NCI-H748 (cell line): ENCODE measurements around the gene RNF40.

ENCODE experiments used
- DNase-seq: peaks from one replicate; lab custom pipeline; 2025; ENCODE audit not compliant: unreplicated experiment; lab: John Stamatoyannopoulos, UW

The RNF40 gene

DNA sequence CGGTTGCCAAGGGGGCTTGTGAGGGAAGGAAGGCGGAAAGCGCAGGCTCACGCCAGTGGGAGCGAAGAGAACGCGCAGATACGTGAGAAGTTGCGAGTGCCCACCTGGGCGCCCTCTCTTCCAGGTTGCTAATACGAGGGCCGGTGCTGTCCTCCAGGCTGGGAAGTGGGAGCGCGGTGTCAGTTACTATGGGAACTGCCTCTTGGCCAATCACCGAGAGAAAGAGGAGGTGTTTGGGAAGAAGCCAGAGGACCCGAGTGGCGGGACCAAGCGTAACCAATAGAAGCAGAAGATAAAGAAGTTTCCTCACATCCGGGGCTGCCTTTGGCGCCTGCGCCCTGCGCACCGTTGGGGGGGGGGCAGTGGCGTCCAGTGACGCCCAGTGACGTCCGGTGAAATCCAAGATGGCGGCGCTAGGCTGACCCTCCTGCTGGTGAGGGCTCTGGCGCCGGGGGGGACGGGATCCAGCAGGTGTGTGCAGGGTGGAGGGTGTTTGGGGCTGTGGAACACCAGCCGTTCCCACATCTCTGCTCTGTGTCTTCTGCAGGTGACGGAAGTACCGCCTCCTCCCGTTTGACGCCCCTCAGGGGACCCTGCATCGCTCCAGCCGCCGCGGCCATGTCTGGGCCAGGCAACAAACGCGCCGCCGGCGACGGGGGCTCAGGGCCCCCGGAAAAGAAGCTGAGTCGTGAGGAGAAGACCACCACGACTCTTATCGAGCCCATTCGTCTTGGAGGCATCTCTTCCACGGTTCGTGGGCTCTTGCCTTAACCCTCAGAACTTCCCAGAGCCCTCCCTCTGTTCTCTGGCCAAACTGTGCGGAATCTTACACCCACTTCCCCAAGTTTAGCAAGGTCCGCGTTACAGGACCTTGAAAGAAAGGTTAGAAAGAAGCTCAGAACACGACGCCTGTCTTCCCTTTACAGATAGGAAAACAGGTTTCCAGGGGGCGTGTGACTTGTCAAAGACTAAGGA is at the start of gene RNF40, which contains the start of gene CFAP119:
Gene RNF40 (plus strand): TSS at position 395 of the 975 bp plus-strand sequence. CDS start 224 bp downstream, at position 619.
Gene CFAP119 (minus strand): TSS at position 135 of the 975 bp plus-strand sequence. CDS start 314 bp downstream, outside the sequence.
- peak; percentile 97 for DNase-seq

DNA sequence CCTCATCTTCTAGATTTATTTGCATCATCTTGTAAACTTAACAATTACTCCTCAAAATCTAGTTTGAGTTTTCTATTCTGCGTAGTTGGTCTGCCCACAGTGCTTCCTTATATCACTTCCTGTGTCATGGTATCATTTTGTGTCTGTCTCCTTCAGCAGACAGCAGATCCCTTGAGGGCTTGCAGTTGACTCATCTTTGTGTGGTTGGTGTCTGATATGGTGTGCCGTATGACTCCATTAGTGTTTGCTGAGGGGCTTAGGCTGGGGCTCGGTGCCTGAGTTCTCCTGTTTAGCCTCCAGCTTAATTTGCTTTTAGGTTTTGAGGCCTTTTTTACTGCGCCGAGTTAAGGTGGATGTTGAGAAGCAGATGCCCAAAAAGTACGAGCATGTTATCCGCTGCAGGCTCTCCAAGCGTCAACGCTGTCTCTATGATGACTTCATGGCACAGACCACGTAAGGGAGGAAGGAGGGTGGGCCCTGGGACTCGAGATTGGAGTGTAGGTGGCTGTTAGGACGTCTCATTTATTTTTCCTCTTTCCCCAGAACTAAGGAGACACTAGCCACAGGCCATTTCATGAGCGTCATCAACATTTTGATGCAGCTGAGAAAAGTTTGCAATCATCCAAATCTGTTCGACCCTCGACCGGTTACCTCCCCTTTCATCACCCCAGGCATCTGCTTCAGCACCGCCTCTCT is 46.2 kb upstream of the RNF40 start:
- DNase-seq, result no peak

DNA sequence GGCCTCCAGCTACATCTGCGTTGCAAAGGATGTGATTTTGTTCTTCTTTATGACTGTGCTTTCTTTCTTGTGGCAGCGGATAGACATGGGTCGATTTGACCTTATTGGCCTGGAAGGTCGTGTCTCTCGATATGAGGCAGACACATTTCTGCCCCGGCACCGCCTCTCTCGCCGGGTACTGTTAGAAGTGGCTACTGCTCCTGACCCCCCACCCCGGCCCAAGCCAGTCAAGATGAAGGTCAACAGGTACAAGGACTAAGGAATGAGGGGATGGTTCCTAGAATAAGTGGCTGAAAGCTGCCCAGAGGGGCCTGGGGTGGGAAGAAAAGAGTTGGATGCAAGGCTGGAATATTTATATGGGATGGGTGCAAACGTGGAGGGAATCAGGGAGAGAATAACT is 42.0 kb upstream of the RNF40 start:
- no peak for DNase-seq

DNA sequence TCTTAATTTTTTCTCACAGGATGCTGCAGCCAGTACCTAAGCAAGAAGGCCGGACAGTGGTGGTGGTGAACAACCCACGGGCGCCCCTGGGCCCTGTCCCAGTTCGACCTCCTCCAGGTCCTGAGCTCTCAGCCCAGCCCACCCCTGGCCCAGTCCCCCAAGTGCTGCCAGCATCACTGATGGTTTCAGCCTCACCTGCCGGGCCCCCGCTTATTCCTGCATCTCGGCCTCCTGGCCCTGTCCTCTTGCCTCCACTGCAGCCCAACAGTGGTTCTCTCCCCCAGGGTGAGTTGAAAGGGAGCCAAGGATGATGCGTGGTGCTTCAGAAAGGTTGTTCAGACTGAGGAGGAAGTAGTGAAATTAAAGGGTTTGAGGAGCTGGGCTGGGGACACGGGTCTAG is 41.4 kb upstream of the RNF40 start:
- DNase-seq, result no peak

DNA sequence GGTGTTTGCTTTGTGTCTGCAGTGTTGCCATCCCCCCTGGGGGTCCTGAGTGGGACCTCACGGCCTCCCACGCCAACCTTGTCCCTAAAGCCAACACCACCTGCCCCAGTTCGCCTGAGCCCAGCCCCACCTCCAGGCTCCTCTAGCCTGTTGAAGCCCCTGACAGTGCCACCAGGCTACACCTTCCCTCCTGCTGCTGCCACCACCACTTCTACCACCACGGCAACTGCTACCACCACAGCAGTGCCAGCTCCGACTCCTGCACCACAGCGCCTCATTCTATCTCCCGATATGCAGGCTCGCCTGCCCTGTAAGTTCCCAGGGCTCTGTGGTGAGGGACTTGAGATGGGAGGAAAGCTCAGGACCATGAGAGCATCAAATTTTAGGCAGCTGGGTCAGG is 41.0 kb upstream of the RNF40 start:
- no peak for DNase-seq

DNA sequence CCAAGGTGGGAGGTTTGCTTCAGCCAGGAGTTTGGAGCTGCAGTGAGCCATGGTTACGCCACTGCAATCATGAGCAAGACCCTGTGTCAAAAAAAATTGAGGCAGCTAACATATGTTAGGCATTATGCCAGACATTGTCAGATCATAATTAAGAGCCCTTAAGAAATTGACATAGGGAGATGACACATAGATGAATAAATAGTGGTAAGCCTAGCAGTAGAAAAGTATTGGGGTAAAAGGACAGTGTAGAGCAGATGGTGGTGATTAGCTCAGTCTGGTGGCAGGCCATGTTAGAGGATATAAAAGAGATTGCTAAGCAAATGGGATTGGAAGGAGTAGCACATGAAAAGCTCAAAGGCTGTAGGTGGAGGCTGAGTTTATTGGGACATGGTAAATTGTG is 40.5 kb upstream of the RNF40 start:
- DNase-seq, result no peak

DNA sequence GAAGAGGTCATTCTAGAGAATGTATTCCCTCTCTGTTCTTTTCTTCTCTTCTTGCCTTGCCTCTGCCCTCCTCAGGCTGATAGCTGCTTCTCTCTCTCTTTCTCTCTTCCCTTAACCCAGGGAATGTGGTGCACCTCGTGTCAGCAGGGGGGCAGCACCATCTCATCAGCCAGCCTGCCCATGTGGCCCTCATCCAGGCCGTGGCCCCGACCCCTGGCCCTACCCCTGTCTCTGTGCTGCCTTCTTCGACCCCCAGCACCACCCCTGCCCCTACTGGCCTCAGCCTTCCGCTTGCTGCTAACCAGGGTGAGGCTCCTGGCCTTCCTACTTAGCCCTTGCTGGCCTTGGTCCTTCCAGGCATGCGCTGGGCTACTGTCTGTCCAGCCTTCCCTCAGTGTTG is 39.7 kb upstream of the RNF40 start:
- DNase-seq, result no peak

DNA sequence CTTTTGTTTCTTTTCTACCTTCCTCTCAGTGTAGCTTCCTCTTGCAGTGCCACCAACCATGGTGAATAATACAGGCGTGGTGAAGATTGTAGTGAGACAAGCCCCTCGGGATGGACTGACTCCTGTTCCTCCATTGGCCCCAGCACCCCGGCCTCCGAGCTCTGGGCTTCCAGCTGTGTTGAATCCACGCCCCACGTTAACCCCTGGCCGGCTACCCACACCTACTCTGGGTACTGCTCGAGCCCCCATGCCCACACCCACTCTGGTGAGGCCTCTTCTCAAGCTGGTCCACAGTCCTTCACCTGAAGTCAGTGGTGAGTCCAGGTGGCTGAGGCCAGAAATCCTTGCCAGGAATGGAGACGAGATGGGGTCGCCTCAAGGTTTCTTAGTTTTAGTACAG is 39.2 kb upstream of the RNF40 start:
- DNase-seq, result no peak

DNA sequence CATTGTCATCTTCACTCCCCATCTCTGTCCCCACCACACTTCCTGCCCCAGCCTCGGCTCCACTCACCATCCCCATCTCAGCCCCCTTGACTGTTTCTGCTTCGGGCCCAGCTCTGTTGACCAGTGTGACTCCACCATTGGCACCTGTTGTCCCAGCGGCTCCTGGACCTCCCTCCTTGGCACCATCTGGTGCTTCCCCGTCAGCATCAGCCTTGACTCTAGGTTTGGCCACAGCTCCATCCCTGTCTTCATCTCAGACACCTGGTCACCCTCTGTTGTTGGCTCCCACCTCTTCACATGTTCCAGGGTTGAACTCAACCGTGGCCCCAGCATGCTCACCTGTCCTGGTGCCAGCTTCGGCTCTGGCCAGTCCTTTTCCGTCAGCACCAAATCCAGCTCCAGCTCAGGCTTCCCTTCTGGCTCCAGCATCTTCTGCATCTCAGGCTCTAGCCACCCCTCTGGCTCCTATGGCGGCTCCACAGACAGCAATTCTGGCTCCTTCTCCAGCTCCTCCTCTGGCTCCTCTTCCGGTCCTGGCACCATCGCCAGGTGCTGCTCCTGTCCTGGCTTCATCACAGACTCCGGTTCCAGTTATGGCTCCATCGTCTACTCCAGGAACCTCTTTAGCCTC is 38.3 kb upstream of the RNF40 start:
- no peak for DNase-seq

DNA sequence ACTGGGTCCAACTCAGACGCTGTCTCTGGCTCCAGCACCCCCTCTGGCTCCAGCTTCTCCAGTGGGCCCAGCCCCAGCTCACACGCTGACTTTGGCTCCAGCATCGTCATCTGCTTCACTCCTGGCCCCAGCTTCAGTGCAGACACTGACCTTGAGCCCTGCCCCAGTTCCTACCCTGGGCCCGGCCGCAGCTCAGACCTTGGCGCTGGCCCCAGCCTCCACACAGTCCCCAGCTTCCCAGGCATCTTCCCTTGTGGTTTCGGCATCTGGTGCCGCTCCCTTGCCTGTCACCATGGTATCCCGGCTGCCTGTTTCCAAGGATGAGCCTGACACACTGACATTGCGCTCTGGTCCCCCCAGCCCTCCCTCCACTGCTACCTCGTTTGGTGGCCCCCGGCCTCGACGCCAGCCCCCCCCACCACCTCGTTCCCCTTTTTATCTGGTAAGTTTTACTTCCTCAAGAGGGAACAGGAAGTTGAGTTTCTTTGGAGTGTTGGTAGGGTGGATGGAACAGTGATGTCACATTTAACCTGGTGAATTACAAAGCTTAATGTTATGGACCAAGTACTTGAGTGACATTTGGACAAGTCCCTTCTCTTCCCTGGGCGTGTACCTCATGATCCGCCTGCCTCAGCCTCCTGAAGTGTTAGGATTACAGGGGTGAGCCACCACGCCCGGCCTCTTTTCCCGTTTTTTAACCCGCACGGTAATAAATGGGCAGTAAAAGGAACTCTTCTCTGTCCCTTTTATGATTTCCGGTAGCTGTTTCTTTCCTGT is 37.3 kb upstream of the RNF40 start:
- no peak for DNase-seq

DNA sequence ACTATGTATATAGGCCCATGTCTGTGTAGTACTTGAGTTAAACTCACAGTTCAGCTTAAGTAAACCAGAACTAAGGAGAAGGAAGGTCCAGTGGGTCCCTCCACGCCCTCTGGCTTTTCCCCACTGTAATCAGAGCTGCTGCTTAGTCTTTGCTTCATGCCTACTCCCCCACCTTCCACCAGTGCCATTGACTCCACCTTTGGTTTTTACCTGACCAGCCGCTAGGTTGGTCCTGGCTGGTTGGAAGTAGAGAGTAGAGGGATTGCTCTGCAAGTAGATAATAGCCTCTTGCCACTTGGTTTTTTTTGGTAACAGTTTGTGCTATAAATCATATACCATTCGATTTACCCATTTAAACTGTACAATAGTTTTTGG is 36.7 kb upstream of the RNF40 start:
- DNase-seq, result no peak

DNA sequence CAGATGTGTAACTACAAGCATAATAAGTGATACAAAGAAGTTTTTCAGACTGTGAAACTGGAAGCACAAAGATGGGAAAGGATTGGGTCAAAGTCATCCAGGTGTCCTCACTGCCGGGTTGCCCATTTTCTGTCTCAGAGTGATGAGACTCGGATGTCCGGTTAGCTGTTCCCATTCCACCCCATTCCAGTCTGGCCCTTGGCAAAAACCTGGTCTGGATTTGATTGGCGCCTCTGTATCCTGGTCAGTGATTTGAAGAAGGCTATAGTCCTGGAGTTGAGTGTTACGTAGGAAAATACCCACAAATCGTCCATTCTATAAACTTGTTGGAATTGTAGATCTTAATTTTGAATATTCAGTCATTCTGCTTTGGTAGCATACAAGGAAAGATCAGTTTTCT is 33.8 kb upstream of the RNF40 start:
- no peak for DNase-seq

DNA sequence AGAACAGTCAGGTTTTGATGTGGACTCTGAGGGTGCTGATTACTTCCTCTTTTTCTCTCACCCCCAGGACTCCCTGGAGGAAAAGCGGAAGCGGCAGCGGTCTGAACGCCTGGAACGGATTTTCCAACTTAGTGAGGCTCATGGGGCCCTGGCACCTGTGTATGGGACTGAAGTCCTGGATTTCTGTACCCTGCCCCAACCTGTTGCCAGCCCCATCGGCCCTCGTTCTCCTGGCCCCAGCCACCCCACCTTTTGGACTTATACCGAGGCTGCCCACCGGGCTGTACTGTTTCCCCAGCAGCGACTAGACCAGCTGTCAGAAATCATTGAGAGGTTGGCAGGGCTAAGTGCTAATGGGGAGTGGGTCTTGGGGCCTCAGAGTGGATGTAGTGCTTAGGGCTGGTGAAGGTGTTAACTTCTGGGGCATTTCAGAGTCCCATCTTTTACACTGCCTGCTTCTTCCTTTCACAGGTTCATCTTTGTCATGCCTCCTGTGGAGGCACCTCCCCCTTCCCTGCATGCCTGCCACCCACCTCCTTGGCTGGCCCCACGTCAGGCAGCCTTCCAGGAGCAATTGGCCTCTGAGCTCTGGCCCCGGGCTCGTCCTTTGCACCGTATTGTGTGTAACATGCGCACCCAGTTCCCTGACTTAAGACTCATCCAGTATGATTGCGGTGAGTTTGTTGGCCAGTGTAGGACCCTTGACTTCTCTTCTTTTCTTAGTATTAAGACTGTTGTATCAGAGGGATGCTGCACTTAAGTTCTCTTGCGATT is 33.0 kb upstream of the RNF40 start:
- DNase-seq, result no peak

DNA sequence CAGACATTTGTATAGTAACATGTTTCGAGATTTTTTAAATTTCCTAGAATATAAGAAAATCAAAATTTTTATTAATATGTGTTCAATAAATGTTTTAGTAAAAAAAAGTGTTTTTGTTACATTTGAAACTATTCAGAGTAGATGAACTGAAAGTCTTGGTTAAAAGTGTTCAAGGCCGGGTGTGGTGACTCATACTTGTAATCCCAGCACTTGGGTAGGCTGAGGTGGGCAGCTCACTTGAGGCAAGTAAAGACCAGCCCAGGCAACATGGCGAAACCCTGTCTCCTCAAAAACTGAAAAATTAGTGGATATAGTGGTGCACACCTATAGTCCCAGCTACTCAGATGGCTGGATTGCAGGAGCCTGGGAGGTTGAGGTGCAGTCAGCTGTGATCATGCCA is 30.7 kb upstream of the RNF40 start:
- no peak for DNase-seq

DNA sequence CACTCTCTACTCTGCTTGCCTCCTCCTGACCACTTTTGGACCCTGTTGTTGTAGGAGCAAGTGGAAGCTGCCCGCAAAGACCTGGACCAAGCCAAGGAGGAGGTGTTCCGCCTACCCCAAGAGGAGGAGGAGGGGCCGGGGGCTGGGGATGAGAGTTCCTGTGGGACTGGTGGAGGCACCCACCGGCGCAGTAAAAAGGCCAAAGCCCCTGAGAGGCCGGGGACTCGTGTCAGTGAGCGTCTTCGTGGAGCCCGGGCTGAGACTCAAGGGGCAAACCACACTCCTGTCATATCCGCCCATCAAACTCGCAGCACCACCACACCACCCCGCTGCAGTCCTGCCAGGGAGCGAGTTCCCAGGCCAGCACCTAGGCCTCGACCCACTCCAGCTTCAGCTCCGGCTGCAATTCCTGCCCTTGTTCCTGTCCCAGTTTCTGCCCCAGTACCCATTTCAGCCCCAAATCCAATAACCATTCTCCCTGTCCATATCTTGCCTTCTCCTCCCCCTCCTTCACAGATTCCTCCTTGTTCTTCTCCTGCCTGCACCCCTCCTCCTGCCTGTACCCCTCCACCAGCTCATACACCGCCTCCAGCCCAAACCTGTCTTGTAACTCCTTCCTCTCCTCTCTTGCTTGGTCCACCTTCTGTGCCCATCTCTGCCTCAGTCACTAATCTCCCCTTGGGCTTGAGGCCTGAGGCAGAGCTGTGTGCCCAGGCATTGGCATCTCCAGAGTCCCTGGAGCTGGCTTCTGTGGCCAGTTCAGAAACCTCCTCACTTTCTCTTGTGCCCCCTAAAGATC is 24.9 kb upstream of the RNF40 start:
- DNase-seq, result no peak

DNA sequence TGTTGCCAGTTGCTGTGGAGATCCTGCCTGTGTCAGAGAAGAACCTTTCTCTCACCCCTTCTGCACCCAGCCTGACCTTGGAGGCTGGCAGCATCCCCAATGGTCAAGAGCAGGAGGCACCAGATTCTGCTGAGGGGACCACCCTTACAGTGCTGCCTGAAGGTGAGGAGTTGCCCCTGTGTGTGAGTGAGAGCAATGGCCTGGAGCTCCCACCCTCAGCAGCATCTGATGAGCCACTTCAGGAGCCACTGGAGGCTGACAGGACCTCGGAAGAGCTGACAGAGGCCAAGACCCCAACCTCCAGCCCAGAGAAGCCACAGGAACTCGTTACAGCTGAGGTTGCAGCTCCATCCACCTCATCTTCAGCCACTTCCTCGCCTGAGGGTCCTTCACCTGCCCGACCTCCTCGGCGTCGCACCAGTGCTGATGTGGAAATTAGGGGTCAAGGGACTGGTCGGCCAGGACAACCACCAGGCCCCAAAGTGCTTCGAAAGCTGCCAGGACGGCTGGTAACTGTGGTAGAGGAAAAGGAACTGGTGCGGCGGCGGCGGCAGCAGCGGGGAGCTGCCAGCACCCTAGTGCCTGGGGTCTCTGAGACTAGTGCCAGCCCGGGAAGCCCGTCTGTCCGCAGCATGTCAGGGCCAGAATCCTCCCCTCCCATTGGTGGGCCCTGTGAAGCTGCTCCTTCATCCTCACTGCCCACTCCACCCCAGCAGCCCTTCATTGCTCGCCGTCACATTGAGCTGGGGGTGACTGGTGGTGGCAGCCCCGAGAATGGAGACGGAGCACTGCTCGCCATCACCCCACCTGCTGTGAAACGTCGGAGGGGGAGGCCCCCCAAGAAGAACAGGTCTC is 24.1 kb upstream of the RNF40 start:
- DNase-seq, result no peak

DNA sequence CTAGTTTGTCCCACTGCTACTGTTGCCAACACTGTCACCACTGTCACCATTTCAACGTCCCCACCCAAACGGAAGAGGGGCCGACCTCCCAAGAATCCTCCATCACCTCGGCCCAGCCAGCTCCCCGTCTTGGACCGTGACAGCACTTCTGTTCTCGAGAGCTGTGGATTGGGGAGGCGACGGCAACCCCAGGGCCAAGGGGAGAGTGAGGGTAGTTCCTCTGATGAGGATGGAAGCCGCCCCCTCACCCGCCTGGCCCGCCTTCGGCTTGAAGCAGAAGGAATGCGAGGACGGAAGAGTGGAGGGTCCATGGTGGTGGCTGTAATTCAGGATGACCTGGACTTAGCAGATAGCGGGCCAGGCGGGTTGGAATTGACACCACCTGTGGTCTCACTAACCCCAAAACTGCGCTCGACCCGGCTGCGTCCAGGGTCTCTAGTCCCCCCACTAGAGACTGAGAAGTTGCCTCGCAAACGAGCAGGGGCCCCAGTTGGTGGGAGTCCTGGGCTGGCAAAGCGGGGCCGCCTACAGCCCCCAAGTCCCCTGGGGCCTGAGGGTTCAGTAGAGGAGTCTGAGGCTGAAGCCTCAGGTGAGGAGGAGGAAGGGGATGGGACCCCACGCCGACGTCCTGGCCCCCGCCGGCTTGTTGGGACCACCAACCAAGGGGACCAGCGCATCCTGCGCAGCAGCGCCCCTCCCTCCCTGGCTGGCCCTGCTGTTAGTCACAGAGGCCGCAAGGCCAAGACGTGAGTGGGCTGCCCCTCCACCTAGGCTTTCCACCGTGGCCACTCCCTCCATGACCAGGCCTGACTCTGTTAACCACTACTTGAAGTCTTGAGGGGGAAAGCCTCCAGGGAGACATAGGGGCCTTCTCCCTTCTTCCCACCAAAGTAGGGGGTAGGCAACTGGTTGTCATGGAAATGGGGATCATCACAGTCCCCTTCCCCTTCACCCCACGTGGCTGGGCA is 22.9 kb upstream of the RNF40 start:
- no peak for DNase-seq
